GM10266 (cell line): ENCODE data around the gene SERPINA4.

Source experiments
- DNase-seq: peaks from one replicate; pipeline ENCODE4 v3.0.0; 2012; ENCODE audit errors: extremely low spot score
- CTCF ChIP-seq: IDR thresholded peaks from 2 replicates; pipeline ENCODE4 v1.5.1; 2012; ENCODE audit warnings: mild to moderate bottlenecking, low read depth; ENCODE audit not compliant: control insufficient read depth, insufficient read depth; ENCODE audit errors: missing control alignments

SERPINA4 gene

DNA sequence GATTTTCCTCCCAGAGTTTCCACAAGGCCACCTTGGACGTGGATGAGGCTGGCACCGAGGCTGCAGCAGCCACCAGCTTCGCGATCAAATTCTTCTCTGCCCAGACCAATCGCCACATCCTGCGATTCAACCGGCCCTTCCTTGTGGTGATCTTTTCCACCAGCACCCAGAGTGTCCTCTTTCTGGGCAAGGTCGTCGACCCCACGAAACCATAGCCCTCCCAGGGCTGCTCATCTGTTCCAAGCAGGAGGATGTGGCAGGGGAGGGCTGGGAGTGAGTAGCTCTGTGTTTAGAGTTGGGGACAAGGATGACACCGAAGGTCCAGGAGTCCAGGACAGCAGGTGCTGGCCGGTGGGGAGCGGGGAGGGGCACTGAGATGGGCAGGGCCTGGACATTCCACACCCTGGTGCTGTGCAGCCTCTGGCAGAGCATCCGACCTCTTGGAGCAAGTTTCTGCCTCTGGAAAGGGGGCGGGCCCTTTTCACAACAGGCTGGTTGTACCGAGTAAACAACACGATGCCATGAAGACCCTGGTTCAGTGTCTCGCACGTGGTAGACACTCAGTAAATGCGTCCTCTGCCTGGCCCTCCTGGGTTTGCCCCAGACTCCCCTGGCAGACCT is 8.2 kb downstream of the SERPINA4 start:
- no peak for DNase-seq
- TF ChIP-seq CTCF = no peak

GRCh38 chr14:94570002-94570400 is 8.8 kb downstream of the SERPINA4 start:
- TF ChIP-seq CTCF = no peak
- no peak for DNase-seq

GRCh38 chr14:94570440-94570839 is 9.2 kb downstream of the SERPINA4 start:
- TF ChIP-seq CTCF = no peak
- no peak for DNase-seq

- TF ChIP-seq CTCF = no peak
- DNase-seq = no peak
These were observed 10.2 kb downstream of the SERPINA4 start for GRCh38 chr14:94571395-94571794.

GRCh38 chr14:94571950-94572349 is 10.7 kb downstream of the SERPINA4 start:
- no peak for TF ChIP-seq CTCF
- no peak for DNase-seq

GRCh38 chr14:94572637-94573303 is 11.5 kb downstream of the SERPINA4 start:
- DNase-seq = no peak
- TF ChIP-seq CTCF = no peak
